Measurements from ENCODE around the gene KAT14. TPM values are rescaled to one million over a fixed set of nuclear protein-coding genes. Genes with fewer than 3 reads are reported as not detected.
"Not testable (repeated sequence)": the region's sequence is repeated elsewhere in the genome, so short reads cannot be mapped to it uniquely, and the experiment has no call there.

The KAT14 gene
- total RNA-seq, 3 donors from 2014 or later = 16.4 to 18.9 (median 18.0) TPM

DNA sequence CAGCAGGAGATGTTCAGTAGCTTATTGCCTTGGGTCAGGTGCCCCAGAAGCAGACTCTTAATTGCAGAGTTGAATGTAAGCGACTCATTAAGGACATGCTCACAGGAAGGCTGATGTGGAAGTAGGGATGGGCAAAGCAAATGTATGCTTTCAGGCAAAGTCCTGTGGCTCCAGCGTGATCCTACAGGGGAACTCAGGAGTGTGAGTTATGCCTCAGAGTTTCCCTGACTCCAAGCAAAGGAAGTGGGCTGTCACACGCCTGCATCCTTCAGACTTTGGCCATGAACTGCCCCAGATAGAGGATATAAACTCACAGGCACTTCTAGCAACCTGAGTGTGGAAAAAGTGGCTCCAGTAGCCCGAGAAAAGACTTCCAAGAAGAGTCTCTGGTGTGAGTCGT lies 85.7 kb downstream of the KAT14 start:
- Mint-ChIP-seq H3K27me3 (ENCODE audit: low read depth) (peaks cover 6% of the 10 kb centered on the region), H3K4me3 (no peak overlapping the region), H3K9me3 (no peaks in the 10 kb centered on the region), H3K4me1 (ENCODE audit: low read depth) (no peaks in the 10 kb centered on the region), H3K36me3 (ENCODE audit: insufficient read depth) (no peaks in the 10 kb centered on the region)
- DNase-seq = no peak
- ATAC-seq = no peak

DNA sequence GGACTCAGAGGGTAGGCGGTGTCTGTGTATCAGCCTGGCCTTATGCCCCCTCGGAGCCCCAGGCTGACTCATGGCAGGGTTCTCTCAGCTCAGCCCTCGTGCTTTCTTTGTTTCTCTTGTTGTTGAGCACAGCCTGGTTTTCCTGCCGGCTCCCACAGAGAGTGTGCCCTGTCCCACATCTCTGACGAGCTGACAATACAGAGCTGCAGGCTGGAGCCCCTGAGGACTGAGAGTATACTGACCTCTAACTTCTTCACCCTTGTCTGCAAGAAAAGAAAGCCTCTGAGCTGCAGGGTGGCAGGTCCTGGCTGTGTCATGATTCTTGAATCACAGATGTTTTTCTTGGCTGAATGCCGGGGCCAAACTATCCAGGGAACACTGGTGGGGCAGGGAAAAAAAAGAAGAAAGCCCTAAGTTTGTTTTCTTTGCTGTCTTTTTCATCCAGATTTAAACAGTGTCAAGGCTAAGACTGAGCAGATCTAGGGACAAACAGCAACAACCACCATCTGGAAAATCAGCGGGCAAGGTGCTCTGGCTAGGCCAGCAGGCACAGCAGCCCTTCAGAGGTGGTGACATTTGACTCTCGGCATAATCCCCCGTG lies 87.4 kb downstream of the KAT14 start:
- Mint-ChIP-seq H3K4me3 (no peak overlapping the region), H3K27me3 (ENCODE audit: low read depth) (peaks cover 5% of the 10 kb centered on the region), H3K4me1 (ENCODE audit: low read depth) (no peaks in the 10 kb centered on the region), H3K9me3 (no peaks in the 10 kb centered on the region), H3K36me3 (ENCODE audit: insufficient read depth) (no peaks in the 10 kb centered on the region)
- DNase-seq (no peak), ATAC-seq (no peak)

GRCh38 chr20:18225632-18226031 lies 88.0 kb downstream of the KAT14 start:
- ATAC-seq (no peak), DNase-seq (no peak)
- Mint-ChIP-seq H3K4me1 (ENCODE audit: low read depth) (no peaks in the 10 kb centered on the region), H3K9me3 (no peaks in the 10 kb centered on the region), H3K4me3 (no peak overlapping the region), H3K27me3 (ENCODE audit: low read depth) (peaks cover 5% of the 10 kb centered on the region), H3K36me3 (ENCODE audit: insufficient read depth) (no peaks in the 10 kb centered on the region)

DNA sequence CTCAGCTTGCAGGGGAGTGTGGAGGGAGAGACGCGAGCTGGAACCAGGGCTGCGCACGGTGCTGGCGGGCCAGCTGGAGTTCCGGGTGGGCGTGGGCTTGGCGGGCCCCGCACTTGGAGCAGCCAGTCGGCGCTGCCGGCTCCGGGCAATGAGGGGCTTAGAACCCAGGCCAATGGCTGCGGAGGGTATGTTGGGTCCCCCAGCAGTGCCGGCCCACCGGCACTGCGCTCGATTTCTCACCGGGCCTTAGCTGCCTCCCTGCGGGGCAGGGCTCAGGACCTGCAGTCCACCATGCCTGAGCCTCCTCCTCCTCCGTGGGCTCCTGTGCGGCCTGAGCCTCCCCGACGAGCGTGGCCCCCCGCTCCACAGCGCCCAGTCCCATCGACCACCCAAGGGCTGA lies 89.1 kb downstream of the KAT14 start:
- not testable (repeated sequence) for H3K4me1 Mint-ChIP-seq (ENCODE audit: low read depth); H3K27me3 Mint-ChIP-seq (ENCODE audit: low read depth); ATAC-seq

DNA sequence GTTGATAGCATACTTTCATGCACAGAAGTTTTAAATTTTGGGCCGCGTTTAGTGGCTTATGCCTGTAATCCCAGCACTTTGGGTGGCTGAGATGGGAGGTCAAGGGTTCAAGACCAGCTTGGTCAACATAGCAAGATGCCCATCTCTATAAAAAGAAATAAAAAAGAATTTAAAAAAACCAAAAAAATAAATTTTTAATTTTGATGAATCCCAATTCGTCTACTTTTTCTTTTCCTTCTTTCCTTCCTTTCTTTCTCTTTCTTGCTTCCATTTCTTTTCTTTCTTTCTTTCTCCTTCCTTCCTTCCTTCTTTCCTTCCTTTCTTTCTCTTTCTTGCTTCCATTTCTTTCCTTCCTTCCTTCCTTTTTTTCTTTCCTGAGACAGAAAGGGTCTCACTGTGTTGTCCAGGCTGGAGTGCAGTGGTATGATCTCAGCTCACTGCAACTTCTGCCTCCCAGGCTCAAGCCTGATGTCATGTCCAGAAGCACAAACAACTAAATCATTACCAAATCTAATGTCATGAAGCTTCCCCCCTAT lies 95.8 kb downstream of the KAT14 start:
- no peaks in the 10 kb centered on the region for H3K4me1 Mint-ChIP-seq (ENCODE audit: low read depth)
- H3K9me3 Mint-ChIP-seq = no peaks in the 10 kb centered on the region
- H3K36me3 Mint-ChIP-seq (ENCODE audit: insufficient read depth) = no peaks in the 10 kb centered on the region
- no peak overlapping the region for H3K4me3 Mint-ChIP-seq
- peaks cover 13% of the 10 kb centered on the region for H3K27me3 Mint-ChIP-seq (ENCODE audit: low read depth)
- DNase-seq (no peak), ATAC-seq (no peak)

More for the DNA sequence above, 89.1 kb downstream of the KAT14 start:
- H3K9me3 Mint-ChIP-seq; DNase-seq; H3K4me3 Mint-ChIP-seq; H3K36me3 Mint-ChIP-seq (ENCODE audit: insufficient read depth): not testable (repeated sequence)

Other genes starting within 250 kb of the KAT14 start
- 100 to 1,000 TPM; 148 to 177 (median 168) TPM for gene SNX5, start 169.1 kb upstream of the KAT14 start, total RNA-seq
- 10 to 100 TPM; 14.4 to 16.6 (median 16.2) TPM for gene MGME1, start 168.8 kb upstream of the KAT14 start, total RNA-seq
- gene OVOL2, start 79.9 kb upstream of the KAT14 start, total RNA-seq = not detected
- 10 to 100 TPM; 15.1 to 19.6 (median 15.6) TPM for gene PET117, start within 50 bp of the KAT14 start, total RNA-seq
- gene ZNF133, start 150.7 kb downstream of the KAT14 start, total RNA-seq = 1 to 10 TPM; 4.2 to 5.8 (median 4.9) TPM

Measured in activated T-cell treated with anti-CD3 and anti-CD28 coated beads, Interleukin-2, amount 50 U/mL, for 4 hours (primary cell).